GM18508 (cell line): ENCODE measurements around the gene MPHOSPH6.
"Not testable (repeated sequence)": the region's sequence is repeated elsewhere in the genome, so short reads cannot be mapped to it uniquely, and the experiment has no call there.

Experiments used
- ATAC-seq: cut with Tn5 transposase; IDR thresholded peaks from one replicate; pipeline ENCODE4 v1.9.1; 2021; ENCODE audit warnings: moderate number of reproducible peaks; ENCODE audit not compliant: insufficient read depth, unreplicated experiment

The MPHOSPH6 gene, protein sequence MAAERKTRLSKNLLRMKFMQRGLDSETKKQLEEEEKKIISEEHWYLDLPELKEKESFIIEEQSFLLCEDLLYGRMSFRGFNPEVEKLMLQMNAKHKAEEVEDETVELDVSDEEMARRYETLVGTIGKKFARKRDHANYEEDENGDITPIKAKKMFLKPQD

DNA sequence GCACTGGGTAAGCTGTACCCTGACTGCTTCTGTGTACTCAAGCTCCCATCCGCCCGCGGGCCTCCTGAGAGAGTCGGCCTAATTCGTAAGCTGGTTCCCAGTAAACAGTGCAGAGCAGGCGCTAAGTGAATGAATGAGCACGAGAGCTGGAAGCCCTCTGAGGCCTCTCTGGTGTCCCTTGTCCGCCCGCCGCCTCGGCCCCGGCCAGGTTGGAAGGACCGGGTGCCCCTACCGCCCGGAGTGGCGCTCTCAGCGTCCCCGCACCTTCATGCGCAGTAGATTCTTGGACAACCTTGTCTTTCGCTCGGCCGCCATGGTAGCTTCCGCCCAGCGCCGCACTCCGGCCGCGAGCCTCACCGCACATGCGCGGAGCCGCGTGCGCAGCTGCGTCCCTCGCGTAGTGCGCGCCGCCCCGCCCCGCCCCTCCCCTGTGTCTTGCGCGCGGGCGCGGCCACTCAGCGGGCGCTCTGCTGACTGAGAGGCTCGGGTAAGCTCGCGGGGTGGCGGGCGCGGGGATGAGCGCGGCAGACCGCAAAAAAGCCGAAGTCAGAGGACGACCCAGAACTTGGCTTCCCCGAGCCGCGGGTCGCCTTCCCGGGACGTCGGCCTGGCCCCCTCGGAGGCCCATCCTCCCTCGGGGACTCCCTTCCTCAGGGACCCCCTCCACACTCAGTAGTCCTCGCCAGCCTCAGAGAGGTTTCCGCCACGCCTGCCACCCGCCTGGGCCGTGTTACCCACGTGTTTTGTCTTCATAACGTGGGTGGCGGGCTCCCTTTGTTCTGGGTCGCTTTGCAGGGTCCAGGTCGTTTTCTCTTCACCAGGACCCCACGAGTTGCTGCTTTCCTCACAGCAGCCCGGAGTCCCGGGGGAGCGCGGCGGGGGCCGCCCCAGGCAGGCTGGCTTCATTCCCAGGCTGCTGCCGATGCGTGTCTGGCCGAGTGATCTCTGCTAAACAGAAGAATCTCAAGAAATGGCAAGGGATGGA, at the start of gene MPHOSPH6:
Gene MPHOSPH6, minus strand, starts transcription at position 364 of the 985 bp plus-strand sequence. Its CDS starts 49 bp downstream, at position 315.
- ATAC-seq = peak; percentile 57

DNA sequence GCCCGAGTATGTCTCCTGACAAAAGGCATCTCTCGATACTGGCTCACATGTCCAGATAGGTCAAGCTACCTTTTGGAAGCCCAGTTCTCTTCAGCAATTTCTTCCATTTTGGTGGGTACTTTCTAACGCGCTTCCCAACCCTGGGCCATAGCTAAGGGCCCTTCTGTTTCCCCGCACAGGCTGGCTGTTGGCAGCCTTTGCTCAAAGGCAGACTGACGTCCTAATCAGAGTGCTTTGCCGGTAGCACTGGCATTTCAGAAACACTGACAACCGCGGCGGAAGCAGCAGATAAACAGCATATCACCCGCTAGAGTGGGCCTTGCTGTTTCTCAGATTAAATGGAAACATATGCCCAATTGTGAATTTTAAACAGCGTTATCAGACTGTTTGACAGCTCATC, 49.3 kb upstream of the MPHOSPH6 start:
- ATAC-seq = no peak

DNA sequence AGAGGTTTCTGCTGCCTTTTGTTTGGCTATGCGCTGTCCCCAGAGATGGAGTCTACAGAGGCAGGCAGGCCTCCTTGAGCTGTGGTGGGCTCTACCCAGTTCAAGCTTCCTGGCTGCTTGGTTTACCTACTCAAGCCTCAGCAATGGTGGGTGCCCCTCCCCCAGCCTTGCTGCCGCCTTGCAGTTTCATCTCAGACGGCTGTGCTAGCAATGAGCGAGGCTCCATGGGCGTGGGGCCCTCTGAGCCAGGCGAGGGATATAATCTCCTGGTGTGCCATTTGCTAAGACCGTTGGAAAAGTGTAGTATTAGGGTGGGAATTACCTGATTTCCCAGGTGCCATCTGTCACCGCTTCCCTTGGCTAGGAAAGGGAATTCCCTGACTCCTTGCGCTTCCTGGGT, 39.3 kb upstream of the MPHOSPH6 start:
- not testable (repeated sequence) for ATAC-seq

DNA sequence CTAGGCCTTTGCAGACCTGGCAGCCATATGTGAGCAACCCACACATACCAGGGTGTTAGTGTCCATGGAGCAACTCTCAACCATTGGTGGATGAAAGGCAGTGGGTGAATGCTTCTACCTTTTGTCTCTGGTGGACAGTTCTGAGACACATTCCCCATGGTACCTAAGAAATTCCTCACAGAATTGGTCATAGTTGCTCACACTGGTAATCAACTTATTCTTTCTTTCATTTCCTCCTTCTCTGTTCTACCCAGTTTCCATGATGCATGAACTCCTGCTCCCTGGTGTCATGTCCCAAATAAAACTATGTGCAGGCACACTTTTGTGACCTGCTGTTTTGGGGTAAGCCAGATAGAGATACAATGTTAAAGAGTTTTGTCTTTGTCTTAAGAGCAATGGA, 33.2 kb upstream of the MPHOSPH6 start:
- ATAC-seq = no peak

DNA sequence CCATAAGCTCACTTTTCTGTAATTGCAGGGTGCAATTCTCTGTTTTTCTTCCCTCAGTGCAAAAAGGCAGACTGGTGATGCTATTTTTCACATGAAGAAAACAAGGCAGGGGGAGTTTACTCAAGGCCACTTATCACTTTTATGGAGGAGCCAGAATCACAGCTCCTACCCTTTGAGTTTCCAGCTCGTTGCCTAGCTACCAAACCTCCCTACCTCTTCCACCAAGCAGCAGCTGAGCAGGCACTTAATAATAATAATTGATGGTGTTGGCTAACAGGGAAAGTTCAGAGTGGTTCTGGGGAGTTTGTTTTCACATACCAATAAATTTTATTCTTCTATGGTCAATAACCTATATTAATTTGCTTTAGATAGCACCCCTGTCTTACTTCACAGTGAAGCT, 31.9 kb upstream of the MPHOSPH6 start:
- no peak for ATAC-seq

DNA sequence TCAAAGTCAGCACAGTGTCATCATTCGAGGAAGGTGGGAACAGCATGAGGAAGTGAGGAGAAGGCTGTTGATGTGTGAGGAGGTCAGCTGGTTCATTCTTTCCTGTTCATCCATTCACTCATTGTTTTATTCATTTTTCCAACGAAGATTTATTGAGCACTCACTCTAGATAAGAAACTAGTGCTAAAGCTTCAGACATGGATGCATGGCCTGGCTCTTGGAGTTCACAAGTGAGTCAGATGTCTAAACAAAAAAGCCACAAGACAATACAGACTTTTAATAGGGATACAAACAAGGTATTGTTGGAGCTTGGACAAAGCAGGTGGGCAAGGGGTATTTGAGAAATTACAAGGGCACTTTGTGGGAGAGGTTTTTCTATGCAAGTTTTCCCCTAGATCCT, 31.3 kb upstream of the MPHOSPH6 start:
- ATAC-seq = no peak

DNA sequence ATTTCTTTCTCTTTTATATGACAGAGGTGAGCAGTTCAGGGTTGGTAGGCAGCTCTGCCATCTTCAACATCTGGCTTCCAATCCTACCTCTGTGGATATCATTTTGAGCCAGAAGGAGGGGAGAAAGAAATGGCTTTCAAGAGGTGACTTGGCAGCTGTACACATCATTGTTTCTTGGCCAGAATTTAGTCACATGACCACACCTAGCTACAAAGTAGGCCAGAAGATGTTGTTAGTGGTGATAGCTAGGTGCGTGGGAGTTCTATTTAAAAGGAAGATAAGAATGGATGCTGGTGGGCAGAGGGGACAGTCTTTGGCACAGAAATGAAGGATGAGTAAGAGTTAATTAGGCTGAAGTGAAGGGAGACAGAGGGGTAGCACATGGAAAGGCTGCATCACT, 29.2 kb upstream of the MPHOSPH6 start:
- no peak for ATAC-seq

DNA sequence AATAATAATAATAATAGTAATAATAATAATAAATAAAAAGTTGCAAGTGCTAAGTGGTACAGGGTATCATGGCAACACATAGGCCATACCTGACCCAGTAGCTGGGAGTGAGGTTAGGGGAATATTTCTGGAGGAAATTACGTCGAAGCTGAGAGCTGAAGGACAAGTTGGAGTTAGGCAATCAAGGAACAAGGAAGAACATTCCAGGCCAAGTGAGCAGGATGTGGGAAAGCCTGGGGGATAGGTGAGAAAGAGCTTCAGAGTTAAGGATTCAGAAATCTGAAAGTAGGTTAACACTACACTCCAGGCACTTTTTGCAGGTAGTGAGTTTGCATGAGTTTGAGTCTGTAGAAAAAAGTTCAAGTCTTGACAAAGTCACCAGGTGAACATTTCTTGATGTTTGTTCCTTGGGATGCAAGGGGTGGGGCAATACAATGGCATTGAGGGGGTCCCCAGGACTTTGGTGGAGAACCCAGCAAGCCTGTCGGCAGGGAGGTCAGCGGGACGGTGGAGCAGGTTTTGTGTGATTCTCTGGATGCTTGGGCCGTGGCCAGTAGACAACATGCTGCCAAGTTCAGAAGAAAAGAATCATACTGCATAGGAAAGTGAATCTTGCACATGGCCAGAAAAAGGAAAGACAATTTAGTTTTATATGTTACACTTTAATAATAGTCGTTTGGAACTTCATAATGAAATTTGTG, 27.7 kb upstream of the MPHOSPH6 start:
- no peak for ATAC-seq

DNA sequence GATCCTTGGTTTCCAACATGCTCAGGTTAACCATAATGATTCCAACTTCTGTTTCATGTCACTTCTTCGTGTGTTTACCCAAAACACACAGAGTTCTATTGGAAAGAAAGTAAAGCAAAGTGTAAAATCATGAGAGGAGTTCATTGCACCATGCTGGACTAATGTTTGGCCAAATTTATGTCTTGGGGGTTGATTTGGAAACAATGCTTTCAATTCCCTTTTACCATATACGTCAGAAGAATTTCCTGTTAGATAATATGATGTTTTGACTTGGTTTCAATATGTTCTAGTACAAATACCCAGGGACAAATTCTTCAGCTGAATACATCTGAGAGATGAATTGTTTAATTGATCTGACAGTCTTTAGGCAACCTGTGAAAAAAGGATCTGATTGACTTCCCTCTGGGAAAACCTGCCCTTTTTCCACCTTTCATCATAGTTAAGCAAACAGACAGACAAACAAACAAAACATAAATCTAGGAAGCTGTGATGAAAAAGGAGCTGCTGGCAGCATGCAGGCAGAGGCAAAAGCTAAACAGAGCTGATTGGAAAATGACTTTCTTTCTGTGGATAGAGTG, 26.0 kb upstream of the MPHOSPH6 start:
- no peak for ATAC-seq

DNA sequence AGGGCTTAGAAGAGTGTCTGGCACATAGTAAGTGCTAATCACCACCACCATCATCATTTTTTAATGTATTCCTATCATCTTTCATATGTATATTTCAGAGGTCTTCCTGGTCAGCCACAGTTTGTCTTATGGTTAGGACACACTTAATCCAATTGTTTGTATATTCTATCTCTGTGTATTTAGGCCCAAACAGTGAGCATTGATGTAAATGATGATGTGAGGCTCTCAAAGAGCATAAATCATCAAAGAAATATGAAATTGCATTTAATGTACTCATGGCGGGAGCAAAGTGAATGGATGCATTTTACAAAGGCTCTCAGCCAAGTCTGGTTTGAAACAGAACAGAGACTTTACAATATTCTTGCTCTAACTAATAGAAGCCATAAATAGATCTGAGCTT, 24.1 kb upstream of the MPHOSPH6 start:
- ATAC-seq = no peak

DNA sequence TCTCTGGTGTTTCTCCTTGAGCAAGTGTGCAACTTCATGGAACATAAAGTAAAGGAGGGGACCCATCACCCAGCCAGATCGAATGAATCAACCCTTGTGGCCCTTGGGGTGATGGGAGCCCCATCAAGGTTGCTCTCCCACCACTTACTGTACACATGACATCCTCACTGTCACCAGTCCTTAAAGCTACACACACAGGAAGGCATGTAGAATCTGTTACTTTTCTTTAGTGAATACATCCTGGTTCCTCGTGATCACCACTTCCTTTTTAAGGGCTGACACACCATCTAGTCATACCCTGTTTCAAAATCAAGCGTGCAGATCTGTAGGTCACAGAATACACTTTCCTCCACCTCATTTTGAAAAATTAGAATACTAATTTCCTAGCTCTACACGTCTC, 22.6 kb upstream of the MPHOSPH6 start:
- ATAC-seq = no peak

DNA sequence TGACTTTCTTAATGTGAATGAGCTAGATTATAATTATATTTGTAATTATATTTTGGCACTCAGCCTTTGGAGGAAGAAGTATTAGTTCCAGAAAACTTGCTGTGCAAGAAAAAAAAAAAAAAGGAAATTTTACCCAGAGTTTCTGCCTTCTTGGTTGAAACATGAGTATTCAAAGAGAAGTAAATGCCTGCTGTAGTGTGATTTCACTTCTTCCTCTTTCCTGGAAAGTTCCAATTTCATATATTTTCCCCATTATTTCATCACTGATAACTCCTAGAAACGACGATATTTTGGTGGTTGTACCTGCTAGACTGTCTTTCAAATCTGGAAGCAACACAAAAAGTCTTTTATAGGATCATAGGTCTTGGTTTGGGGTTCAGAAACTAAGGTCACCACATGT, 20.4 kb upstream of the MPHOSPH6 start:
- no peak for ATAC-seq

DNA sequence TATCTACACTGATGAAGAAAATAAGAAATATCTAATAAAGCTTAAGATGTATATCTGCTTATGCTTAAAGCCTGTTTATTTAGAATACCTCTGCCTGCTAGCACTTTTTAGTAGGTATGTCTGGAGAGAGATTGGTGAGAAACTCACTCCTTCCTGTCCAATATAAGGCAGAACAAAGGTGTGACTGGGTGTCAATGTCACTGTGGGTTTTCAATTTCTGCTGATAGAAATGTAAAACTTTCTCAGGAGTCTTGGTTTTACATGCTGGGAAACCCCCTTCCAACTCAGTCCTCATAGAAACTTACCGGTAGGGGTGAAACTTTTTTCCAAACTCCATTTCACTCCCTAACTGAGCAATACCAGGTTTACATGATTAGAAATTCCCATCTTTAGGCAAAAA, 17.8 kb upstream of the MPHOSPH6 start:
- no peak for ATAC-seq

DNA sequence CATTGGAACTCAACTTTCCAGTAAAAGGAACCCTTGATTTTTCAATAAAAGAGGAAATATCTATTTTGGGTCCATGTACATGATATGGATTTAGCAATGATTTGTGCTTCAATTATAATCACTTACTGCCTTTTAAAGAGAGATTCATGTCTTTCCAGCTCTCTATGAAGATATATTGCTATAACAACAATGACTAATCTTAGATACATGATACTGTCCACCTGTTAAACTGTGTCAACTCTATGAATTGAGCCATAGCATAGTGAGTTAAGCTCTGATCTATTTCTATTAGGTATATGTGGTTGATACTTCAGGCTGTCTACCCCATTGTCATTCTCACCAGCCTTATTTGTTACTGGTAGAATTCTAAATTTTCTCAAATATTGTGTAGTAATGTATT, 15.0 kb upstream of the MPHOSPH6 start:
- no peak for ATAC-seq

DNA sequence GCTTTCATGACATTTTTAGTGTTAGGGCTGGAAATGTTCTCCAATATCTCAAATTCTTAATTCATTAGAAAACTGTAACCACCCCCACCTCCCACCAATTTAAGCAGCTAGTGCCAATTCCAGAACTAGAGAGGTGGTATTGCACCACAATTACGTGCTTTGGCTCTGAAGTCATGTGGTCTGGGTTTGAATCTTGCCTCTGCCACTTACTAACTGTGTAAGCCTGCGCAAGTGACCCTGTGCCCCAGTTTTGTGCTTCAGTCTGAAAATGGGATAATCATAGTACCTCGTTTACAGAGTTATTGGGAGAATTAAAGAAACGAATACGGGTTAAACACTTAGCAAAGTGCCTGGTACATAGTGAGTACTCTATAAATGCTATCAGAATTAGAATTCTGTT, 14.2 kb upstream of the MPHOSPH6 start:
- ATAC-seq = no peak

DNA sequence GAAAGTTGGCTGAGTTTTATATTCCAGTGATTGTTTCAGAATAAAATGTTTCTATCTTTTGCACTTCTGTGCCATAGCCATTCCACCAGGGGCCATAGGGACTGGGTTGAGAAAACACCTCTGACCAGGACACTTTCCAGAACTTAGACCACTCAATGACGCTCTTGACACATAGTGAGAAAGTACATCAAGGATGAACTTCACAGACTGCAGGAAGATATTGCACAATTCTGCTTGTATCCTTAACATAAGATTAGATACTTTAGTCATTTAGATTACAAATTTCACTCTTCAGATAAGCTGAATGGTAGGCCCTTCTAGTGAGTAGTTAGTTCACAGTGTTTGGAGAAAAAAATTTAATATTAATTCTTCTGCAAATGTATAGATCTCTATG, 13.0 kb upstream of the MPHOSPH6 start:
- no peak for ATAC-seq

DNA sequence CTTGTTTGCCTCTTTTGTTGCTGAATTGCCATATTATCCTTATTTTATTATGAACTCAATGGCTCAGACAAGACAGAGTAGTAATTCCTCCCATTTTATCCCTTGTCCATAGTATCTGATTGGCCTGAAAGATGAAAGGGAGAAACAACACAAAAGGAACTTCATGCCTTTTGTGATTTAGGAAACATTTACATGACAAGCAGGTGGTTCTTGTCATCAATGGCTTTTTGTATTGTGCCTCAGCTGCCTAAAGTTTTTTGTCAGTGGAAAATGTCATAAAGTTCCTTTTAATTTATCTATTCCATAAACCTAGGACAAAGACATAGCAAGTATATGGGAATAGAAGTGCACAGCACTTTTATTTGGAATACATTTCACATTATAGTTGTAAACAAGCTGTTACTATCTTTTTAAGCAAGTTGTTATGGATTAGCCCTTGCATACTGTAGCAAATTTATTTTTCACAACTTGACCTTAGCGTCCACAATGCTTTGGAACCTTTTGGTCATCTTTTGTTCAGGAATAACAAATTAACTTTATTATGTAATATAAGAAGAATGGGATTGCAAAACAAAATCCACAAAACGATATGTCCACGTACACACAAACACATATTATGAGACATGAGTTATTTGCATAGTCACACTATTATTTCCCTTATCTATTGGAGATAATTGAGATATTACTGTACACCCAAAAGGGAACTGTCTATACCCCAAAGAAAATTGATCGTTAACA, 12.4 kb upstream of the MPHOSPH6 start:
- ATAC-seq = no peak

DNA sequence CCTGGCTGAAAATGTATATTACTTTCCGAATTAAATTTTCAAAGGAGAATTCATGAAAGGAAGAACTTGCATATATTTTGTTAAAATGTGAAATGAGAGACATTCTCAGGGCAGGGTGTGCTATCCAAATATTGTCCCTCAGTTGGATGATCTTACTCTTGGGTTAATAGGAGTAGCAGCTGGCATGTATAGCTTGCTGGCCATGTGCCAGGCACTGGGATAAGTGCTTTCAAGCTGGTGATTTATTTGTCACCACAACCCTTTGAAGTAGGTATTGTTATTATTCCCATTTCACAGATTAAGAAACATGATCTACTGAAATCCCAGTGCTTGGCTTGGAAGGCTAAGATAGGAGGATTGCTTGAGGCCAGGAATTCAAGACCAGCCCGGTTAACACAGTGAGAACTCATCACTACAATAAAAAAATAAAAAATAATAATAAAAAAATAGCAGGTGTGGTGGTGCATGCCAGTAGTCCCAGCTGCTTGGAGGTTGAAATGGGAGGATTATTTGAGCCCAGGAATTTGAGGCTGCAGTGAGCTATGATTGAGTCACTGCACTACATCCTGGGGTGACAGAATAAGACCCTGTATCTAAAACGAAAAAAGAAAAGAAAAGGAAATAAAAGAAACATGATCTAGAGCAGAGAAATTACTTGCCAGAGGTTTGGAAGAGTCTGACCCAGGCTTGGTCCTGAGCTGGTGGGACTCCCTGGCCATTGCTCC, 11.6 kb upstream of the MPHOSPH6 start:
- no peak for ATAC-seq

DNA sequence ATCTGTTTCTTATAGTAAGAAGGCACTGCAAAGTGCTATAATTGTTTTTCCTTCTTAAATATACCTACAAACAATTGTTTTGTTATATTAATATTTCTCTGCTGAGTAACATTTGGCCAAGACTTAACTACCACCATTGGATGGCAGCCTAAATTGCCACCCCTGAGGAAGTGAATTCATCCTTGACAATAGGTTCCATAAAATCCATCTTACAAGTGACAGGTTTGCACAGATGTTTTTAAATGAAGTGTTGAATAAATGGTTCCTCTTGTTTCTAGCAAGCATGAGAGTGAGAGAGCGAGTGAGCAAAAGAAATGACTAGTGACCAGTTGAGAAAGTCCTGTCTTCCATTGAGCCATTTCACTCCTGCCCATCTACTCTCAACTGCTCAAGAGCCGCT, 8.3 kb upstream of the MPHOSPH6 start:
- no peak for ATAC-seq

DNA sequence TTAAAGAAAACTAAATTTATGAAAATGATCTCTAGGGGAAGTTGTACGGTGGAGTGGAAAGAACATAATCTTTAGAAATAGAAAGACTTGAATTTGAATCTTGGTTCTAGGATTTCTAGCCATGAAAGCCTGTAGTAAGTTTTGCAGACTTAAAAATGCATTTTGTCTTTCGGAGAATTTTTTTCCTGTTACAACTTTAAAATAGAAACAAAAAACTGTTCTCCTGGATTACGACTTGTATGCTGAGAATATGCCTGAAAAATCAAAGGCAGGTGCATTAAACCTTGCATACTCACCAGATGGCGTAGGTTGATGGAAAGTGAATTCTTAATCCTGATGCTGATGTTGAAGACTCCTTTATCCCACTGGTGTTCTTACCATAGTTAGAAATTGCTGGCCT, 7.5 kb upstream of the MPHOSPH6 start:
- ATAC-seq = no peak
